ENCODE measurements around the gene SHB.

- TF ChIP-seq CTCF (IDR thresholded peaks at IDR 0.05; ENCODE audit: insufficient read depth, low read length, poor library complexity, severe bottlenecking), result no peak
- TF ChIP-seq EZH2phosphoT487 (conservative IDR thresholded peaks at IDR 0.05; ENCODE audit: low read length), result no peak
These were observed 53.8 kb downstream of the SHB start for GRCh38 chr9:38015266-38015665.
